ENCODE measurements around the gene PRDM16.

Gene PRDM16

DNA sequence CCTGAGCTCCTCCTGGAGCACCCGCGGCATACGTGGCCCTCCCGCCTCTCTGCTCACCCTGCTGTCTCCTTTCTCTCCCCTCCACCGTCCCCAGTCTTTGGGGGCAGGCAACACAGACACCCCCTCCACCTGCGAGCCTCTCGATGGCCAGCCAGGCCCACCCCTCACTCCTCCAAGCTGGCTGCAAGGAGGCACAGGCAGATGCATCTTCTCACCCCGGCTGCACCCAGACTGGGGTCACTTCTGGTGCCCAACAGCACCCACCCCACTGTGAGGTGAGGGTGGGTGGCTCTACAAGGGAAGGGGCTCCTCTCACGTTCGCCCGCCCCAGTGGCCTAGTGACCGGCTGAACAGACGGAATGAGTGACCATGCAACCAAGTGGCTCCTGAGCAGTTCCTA lies 277.5 kb downstream of the PRDM16 start:
- Histone ChIP-seq H3K4me3 (ENCODE audit: low read length, poor library complexity, severe bottlenecking) (no peak overlapping the region), H3F3A (ENCODE audit: low read depth) (no peaks in the 10 kb centered on the region), H3K4me1 (ENCODE audit: insufficient read depth, low read length, poor library complexity, severe bottlenecking) (no peaks in the 10 kb centered on the region), H3K4me2 (ENCODE audit: low read depth, low read length, poor library complexity, severe bottlenecking) (no peak overlapping the region), H3K36me3 (ENCODE audit: insufficient read depth, low read length) (no peaks in the 10 kb centered on the region), H3K9ac (ENCODE audit: low read depth, low read length, poor library complexity, severe bottlenecking) (no peak overlapping the region), H3K79me2 (ENCODE audit: insufficient read depth, low read length) (no peaks in the 10 kb centered on the region), H3K9me2 (replicated peaks; ENCODE audit: low read depth, low read length) (no peaks in the 10 kb centered on the region), H3K9me3 (ENCODE audit: insufficient read depth, low read depth, low read length) (peaks cover 15% of the 10 kb centered on the region; the same call in 1 of the 2 replicates), H4K20me1 (ENCODE audit: insufficient read depth, low read length, poor library complexity, severe bottlenecking) (no peaks in the 10 kb centered on the region), H3K27me3 (ENCODE audit: insufficient read depth, low read length, poor library complexity, severe bottlenecking) (no peaks in the 10 kb centered on the region), H2AFZ (ENCODE audit: low read length) (no peak overlapping the region)
- no peak for TF ChIP-seq EZH2phosphoT487 (IDR thresholded peaks at IDR 0.05; ENCODE audit: borderline replicate concordance)
- TF ChIP-seq, protein P1, sequence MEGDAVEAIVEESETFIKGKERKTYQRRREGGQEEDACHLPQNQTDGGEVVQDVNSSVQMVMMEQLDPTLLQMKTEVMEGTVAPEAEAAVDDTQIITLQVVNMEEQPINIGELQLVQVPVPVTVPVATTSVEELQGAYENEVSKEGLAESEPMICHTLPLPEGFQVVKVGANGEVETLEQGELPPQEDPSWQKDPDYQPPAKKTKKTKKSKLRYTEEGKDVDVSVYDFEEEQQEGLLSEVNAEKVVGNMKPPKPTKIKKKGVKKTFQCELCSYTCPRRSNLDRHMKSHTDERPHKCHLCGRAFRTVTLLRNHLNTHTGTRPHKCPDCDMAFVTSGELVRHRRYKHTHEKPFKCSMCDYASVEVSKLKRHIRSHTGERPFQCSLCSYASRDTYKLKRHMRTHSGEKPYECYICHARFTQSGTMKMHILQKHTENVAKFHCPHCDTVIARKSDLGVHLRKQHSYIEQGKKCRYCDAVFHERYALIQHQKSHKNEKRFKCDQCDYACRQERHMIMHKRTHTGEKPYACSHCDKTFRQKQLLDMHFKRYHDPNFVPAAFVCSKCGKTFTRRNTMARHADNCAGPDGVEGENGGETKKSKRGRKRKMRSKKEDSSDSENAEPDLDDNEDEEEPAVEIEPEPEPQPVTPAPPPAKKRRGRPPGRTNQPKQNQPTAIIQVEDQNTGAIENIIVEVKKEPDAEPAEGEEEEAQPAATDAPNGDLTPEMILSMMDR (conservative IDR thresholded peaks at IDR 0.05; ENCODE audit: low read length), result no peak

DNA sequence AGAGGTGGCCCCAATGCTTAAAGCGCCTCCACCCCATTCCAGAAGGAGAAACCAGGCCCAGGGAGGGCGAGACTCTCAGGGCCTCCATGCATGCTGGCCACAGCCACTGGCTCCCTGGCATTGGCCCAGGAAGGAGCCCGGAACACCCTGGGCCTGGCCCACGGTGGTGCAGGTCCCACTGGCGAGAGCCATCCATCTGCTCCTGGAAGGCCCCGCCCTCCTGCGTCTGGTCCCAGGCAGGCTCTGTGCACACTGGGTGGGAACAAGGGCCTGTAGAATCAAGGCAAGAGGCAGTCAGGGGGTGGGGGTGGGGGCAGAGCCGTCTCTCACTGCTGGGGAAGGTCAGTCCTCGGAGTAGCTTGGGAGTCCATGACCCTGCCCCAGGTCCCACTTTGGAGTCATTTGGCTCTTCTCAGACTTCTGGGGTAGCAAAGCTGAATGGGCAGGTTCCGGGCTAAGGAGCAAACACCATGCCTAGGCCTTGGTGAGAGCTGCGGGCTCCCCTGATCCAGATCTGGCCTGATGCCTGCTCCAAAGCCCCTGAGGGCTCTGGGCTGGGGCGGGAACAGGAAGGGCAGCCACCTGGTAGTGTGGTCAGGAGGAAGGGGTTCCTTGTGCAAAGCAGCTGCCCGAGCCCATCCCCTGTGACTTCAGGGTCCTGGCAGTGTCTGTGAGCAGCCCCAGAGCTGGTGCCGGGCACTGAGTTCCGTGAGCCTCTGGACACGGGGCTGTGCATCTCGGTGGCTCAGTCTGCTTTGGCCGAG lies 278.4 kb downstream of the PRDM16 start:
- H3K79me2 ChIP-seq (ENCODE audit: insufficient read depth, low read length), result no peaks in the 10 kb centered on the region
- no peaks in the 10 kb centered on the region for H3K9me2 ChIP-seq (replicated peaks; ENCODE audit: low read depth, low read length)
- no peak overlapping the region for H3K4me3 ChIP-seq (ENCODE audit: low read length, poor library complexity, severe bottlenecking)
- H2AFZ ChIP-seq (ENCODE audit: low read length), result no peak overlapping the region
- H3K9me3 ChIP-seq (ENCODE audit: insufficient read depth, low read depth, low read length), result peaks cover 15% of the 10 kb centered on the region; the same call in 1 of the 2 replicates
- H3K27me3 ChIP-seq (ENCODE audit: insufficient read depth, low read length, poor library complexity, severe bottlenecking), result no peaks in the 10 kb centered on the region
- TF ChIP-seq, protein P1 (conservative IDR thresholded peaks at IDR 0.05; ENCODE audit: low read length), result no peak
- no peak for TF ChIP-seq EZH2phosphoT487 (IDR thresholded peaks at IDR 0.05; ENCODE audit: borderline replicate concordance)
- H4K20me1 ChIP-seq (ENCODE audit: insufficient read depth, low read length, poor library complexity, severe bottlenecking), result no peaks in the 10 kb centered on the region
- H3K4me2 ChIP-seq (ENCODE audit: low read depth, low read length, poor library complexity, severe bottlenecking), result no peak overlapping the region
- H3F3A ChIP-seq (ENCODE audit: low read depth), result no peaks in the 10 kb centered on the region
- H3K4me1 ChIP-seq (ENCODE audit: insufficient read depth, low read length, poor library complexity, severe bottlenecking), result no peaks in the 10 kb centered on the region
- no peaks in the 10 kb centered on the region for H3K36me3 ChIP-seq (ENCODE audit: insufficient read depth, low read length)
- H3K9ac ChIP-seq (ENCODE audit: low read depth, low read length, poor library complexity, severe bottlenecking), result no peak overlapping the region

DNA sequence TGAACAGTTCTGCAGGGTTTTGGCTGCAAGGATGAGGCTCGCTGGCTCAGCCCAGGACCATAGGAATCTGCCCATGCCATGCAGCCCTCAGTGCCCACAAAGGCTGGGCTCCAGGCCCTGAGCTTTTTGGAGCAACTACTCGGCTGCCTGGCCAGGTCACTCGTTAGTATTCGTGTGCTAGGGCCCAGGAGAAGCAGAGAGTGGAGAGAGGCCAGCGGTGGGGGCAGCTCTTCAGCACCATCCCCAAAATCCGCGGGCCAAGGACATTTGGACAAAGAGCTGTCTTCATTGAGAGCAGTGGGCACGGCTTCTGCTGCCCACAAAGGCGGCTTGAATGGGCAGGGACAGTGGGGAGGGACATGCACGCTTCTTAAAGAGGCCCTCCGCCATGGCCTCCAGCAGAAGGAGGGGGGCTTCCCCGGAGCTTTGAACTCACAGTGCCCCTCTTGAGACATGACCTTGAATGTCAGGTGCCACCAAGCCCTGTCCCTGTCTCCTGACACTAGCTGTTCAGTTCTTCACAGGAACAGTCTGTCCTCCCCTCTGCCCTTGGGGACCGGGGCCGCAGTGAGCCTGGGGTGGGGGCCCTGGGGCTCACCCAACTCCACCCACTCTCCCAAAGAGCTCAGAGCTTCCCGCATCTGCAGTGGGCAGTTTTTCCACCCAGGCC lies 279.3 kb downstream of the PRDM16 start:
- H3K9ac ChIP-seq (ENCODE audit: low read depth, low read length, poor library complexity, severe bottlenecking), result no peak overlapping the region
- H3K79me2 ChIP-seq (ENCODE audit: insufficient read depth, low read length), result no peaks in the 10 kb centered on the region
- H3K9me2 ChIP-seq (replicated peaks; ENCODE audit: low read depth, low read length), result no peaks in the 10 kb centered on the region
- no peaks in the 10 kb centered on the region for H3K27me3 ChIP-seq (ENCODE audit: insufficient read depth, low read length, poor library complexity, severe bottlenecking)
- H3K4me1 ChIP-seq (ENCODE audit: insufficient read depth, low read length, poor library complexity, severe bottlenecking), result no peaks in the 10 kb centered on the region
- H3K36me3 ChIP-seq (ENCODE audit: insufficient read depth, low read length), result no peaks in the 10 kb centered on the region
- H4K20me1 ChIP-seq (ENCODE audit: insufficient read depth, low read length, poor library complexity, severe bottlenecking), result no peaks in the 10 kb centered on the region
- H2AFZ ChIP-seq (ENCODE audit: low read length), result no peak overlapping the region
- H3K9me3 ChIP-seq (ENCODE audit: insufficient read depth, low read depth, low read length), result peaks cover 10% of the 10 kb centered on the region; the same call in 1 of the 2 replicates
- TF ChIP-seq EZH2phosphoT487 (IDR thresholded peaks at IDR 0.05; ENCODE audit: borderline replicate concordance), result no peak
- TF ChIP-seq, protein P1 (conservative IDR thresholded peaks at IDR 0.05; ENCODE audit: low read length), result no peak
- H3F3A ChIP-seq (ENCODE audit: low read depth), result no peaks in the 10 kb centered on the region
- H3K4me2 ChIP-seq (ENCODE audit: low read depth, low read length, poor library complexity, severe bottlenecking), result no peak overlapping the region
- H3K4me3 ChIP-seq (ENCODE audit: low read length, poor library complexity, severe bottlenecking), result no peak overlapping the region
